Measurements from ENCODE around the gene C6orf52.

The C6orf52 gene

DNA sequence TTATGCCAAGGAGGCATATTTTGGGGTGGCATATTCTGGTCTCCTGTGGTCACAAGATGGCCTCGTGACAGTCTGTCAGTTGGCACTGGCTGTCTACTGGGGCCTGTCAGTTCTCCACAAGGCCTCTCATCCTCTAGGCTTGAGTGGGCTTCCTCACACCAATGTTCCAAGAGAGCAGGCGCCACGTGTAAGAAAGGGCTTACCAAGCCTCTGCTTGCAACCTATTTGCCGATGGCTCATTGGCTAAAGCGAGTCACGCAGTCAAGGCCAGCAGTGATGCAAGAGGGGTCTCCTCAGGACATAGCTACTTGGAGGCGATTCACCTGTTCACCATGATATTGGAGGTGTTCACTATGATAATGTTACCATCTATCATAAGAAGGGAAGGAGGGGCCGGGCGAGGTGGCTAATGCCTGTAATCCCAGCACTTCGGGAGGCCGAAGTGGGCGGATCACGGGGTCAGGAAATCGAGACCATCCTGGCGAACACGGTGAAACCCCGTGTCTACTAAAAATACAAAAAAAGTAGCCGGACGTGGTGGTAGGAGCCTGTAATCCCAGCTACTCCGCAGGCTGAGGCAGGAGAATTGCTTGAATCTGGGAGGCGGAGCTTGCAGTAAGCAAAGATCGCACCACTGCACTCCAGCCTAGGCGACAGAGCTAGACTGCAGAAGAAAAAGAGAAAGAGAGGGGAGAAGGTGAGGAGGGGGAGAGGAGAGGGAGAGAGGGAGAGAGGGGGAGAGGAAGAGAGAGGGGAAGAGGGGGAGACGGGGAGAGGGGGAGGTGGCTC is 35.3 kb downstream of the C6orf52 start:
- Histone ChIP-seq H3K4me3 (ENCODE audit: low read length) (no peak overlapping the region), H3K9me2 (replicated peaks; ENCODE audit: insufficient read depth, low read length) (no peaks in the 10 kb centered on the region), H3K9me3 (replicated peaks; ENCODE audit: insufficient read depth, low read length) (no peaks in the 10 kb centered on the region), H3K4me1 (ENCODE audit: low read length) (no peaks in the 10 kb centered on the region), H3K27me3 (replicated peaks; ENCODE audit: insufficient read depth, low read length) (no peaks in the 10 kb centered on the region), H3K4me2 (ENCODE audit: low read depth, low read length) (no peak overlapping the region), H3K79me2 (ENCODE audit: low read length) (no peaks in the 10 kb centered on the region), H3K36me3 (replicated peaks; ENCODE audit: insufficient read depth, low read length) (no peaks in the 10 kb centered on the region), H3F3A (ENCODE audit: insufficient read depth, low read length) (no peaks in the 10 kb centered on the region), H2AFZ (ENCODE audit: low read length) (no peak overlapping the region), H3K9ac (ENCODE audit: low read length) (no peak overlapping the region), H4K20me1 (ENCODE audit: insufficient read depth, low read length) (no peaks in the 10 kb centered on the region), H3K27ac (ENCODE audit: low read length) (no peak overlapping the region)
- no peak for TF ChIP-seq EZH2 (optimal IDR thresholded peaks at IDR 0.05; ENCODE audit: low read depth, low read length)
- TF ChIP-seq, protein P1, sequence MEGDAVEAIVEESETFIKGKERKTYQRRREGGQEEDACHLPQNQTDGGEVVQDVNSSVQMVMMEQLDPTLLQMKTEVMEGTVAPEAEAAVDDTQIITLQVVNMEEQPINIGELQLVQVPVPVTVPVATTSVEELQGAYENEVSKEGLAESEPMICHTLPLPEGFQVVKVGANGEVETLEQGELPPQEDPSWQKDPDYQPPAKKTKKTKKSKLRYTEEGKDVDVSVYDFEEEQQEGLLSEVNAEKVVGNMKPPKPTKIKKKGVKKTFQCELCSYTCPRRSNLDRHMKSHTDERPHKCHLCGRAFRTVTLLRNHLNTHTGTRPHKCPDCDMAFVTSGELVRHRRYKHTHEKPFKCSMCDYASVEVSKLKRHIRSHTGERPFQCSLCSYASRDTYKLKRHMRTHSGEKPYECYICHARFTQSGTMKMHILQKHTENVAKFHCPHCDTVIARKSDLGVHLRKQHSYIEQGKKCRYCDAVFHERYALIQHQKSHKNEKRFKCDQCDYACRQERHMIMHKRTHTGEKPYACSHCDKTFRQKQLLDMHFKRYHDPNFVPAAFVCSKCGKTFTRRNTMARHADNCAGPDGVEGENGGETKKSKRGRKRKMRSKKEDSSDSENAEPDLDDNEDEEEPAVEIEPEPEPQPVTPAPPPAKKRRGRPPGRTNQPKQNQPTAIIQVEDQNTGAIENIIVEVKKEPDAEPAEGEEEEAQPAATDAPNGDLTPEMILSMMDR (IDR thresholded peaks at IDR 0.05; ENCODE audit: low read length) = no peak
- no peak for TF ChIP-seq EZH2phosphoT487 (IDR thresholded peaks at IDR 0.05; ENCODE audit: low read length)
- DNase-seq = no peak

DNA sequence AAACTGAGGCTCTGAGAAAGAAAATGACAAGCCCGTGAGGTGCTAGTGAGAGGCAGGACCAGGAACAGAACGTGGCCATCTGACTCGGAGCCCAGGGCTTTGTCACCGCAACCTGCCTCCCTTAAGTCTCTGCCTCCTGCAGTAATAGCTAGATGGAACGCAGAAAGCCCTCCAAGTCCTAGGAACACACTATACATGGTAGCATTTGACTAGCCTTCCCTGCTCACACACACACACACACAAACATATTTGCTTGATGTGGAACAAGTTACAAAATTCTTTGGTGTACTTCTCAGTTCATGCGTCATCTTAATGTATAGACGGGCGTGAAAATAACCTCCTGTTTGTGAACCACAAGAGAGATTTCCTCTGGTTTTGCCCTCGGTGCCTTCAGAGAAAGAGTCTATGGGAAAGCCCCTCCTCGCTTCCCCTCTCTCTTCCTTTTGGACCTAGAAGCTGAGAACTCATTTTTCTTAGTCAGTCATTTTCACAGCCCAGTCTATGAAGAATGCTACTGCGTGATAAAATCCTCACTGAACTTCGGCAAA is 38.8 kb downstream of the C6orf52 start:
- Histone ChIP-seq H3K9me2 (replicated peaks; ENCODE audit: insufficient read depth, low read length) (no peaks in the 10 kb centered on the region), H3F3A (ENCODE audit: insufficient read depth, low read length) (no peaks in the 10 kb centered on the region), H3K27me3 (replicated peaks; ENCODE audit: insufficient read depth, low read length) (no peaks in the 10 kb centered on the region), H3K79me2 (ENCODE audit: low read length) (no peaks in the 10 kb centered on the region), H3K4me2 (ENCODE audit: low read depth, low read length) (no peak overlapping the region), H2AFZ (ENCODE audit: low read length) (no peak overlapping the region), H3K36me3 (replicated peaks; ENCODE audit: insufficient read depth, low read length) (no peaks in the 10 kb centered on the region), H3K4me1 (ENCODE audit: low read length) (no peaks in the 10 kb centered on the region), H3K27ac (ENCODE audit: low read length) (no peak overlapping the region), H3K4me3 (ENCODE audit: low read length) (no peak overlapping the region), H3K9ac (ENCODE audit: low read length) (no peak overlapping the region), H4K20me1 (ENCODE audit: insufficient read depth, low read length) (no peaks in the 10 kb centered on the region), H3K9me3 (replicated peaks; ENCODE audit: insufficient read depth, low read length) (no peaks in the 10 kb centered on the region)
- TF ChIP-seq EZH2 (optimal IDR thresholded peaks at IDR 0.05; ENCODE audit: low read depth, low read length) = no peak
- no peak for TF ChIP-seq EZH2phosphoT487 (IDR thresholded peaks at IDR 0.05; ENCODE audit: low read length)
- TF ChIP-seq, protein P1 (IDR thresholded peaks at IDR 0.05; ENCODE audit: low read length) = no peak
- DNase-seq = no peak

DNA sequence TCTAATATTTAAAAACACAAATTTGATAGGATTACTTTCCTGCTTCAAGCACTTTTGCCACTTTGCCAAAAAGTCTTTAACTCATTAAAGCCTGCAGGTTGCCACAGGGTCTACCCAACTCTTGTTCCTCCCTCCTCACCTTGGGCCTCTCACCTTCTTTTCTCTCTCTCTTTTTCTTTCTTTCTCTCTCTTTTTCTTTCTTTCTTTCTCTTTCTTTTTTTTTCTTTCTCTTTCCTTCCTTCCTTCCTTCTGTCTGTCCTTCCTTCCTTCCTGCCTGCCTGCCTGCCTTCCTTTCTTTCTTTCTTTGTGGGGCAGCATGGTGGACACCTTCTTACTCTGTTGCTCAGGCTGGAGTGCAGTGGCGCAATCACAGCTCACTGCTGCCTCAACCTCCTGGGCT is 50.2 kb downstream of the C6orf52 start:
- Histone ChIP-seq H3K9ac (ENCODE audit: low read length) (no peak overlapping the region), H3K9me3 (replicated peaks; ENCODE audit: insufficient read depth, low read length) (no peaks in the 10 kb centered on the region), H3K4me3 (ENCODE audit: low read length) (no peak overlapping the region), H3K36me3 (replicated peaks; ENCODE audit: insufficient read depth, low read length) (no peaks in the 10 kb centered on the region), H3K4me1 (ENCODE audit: low read length) (peaks cover 8% of the 10 kb centered on the region; the same call in 1 of the 2 replicates), H3K27ac (ENCODE audit: low read length) (no peak overlapping the region), H4K20me1 (ENCODE audit: insufficient read depth, low read length) (no peaks in the 10 kb centered on the region), H2AFZ (ENCODE audit: low read length) (no peak overlapping the region), H3K4me2 (ENCODE audit: low read depth, low read length) (no peak overlapping the region), H3K9me2 (replicated peaks; ENCODE audit: insufficient read depth, low read length) (no peaks in the 10 kb centered on the region), H3K79me2 (ENCODE audit: low read length) (no peaks in the 10 kb centered on the region), H3F3A (ENCODE audit: insufficient read depth, low read length) (0 out of 2 replicates have a peak, but pooled peaks cover 3% of the 10 kb centered on the region), H3K27me3 (replicated peaks; ENCODE audit: insufficient read depth, low read length) (no peaks in the 10 kb centered on the region)
- TF ChIP-seq, protein P1 (IDR thresholded peaks at IDR 0.05; ENCODE audit: low read length) = no peak
- TF ChIP-seq EZH2phosphoT487 (IDR thresholded peaks at IDR 0.05; ENCODE audit: low read length) (no peak), EZH2 (optimal IDR thresholded peaks at IDR 0.05; ENCODE audit: low read depth, low read length) (no peak)
- no peak for DNase-seq

Data from MM.1S (cell line).